ENCODE measurements around the gene IFNE. TPM values are rescaled to one million over a fixed set of nuclear protein-coding genes. Genes with fewer than 3 reads are reported as not detected.

IFNE gene
- total and polyA plus RNA-seq, 9 of the 15 experiments (the other 6 are each of a cell fraction or from before 2014, with no cell fraction given), result not detected

GRCh38 chr9:21522348-21522747, 40.2 kb upstream of the IFNE start:
- Histone ChIP-seq H2AFZ (ENCODE audit: low read depth, low read length) (no peak overlapping the region), H3K4me2 (ENCODE audit: insufficient read depth, low read length) (no peak overlapping the region), H3K27me3 (ENCODE audit: control insufficient read depth in 2 of 2, insufficient read depth in 2 of 2, low read length in 2 of 2) (no peaks in the 10 kb centered on the region), H3K79me2 (ENCODE audit: control insufficient read depth, insufficient read depth, low read length) (no peaks in the 10 kb centered on the region), H3K4me1 (replicated peaks in 1 of 2; ENCODE audit: control insufficient read depth in 2 of 2, insufficient read depth in 2 of 2, low read length in 2 of 2) (no peaks in the 10 kb centered on the region), H3K36me3 (ENCODE audit: control insufficient read depth, insufficient read depth, low read length) (no peaks in the 10 kb centered on the region), H3K9ac (ENCODE audit: insufficient read depth in 1 of 2, low read depth in 2 of 2, low read length in 2 of 2) (no peak overlapping the region), H3K9me1 (ENCODE audit: control insufficient read depth, insufficient read depth, low read length) (no peaks in the 10 kb centered on the region), H3K27ac (ENCODE audit: extremely low read depth, low read depth, low read length) (no peak overlapping the region), H3K4me3 (no peak overlapping the region), H4K20me1 (replicated peaks; ENCODE audit: control insufficient read depth, insufficient read depth, low read length) (no peaks in the 10 kb centered on the region), H3K9me3 (replicated peaks; ENCODE audit: control insufficient read depth, insufficient read depth, low read depth, low read length) (no peaks in the 10 kb centered on the region)
- intact Hi-C loops (cut with micrococcal nuclease), result no loop called here
- in situ Hi-C loops (cut with MboI), result no loop called here
- no peak for ATAC-seq
- no peak for DNase-seq (ENCODE audit: extremely low read depth in 1 of 4, low spot score in 3 of 4)
- ChIA-PET CTCF (ENCODE audit: low intra/inter-chr PET ratio) (no interaction called here), POLR2A (no interaction called here)
- FAIRE-seq, result no peak
- WGBS (ENCODE audit: insufficient coverage, low coverage, missing lambda C conversion rate), result no CpG with 5 or more reads among the region's 4 CpGs
- BruUV-seq (replicated peaks), result no TSS peak
- TF ChIP-seq ZNF699 (CRISPR knock-in tag; IDR thresholded peaks at IDR 0.05; ENCODE audit: insufficient replicate concordance), result no peak
- TF ChIP-seq FOS (IDR thresholded peaks at IDR 0.05; ENCODE audit: extremely low read depth, insufficient read length), result no peak
- TF ChIP-seq, protein P1, sequence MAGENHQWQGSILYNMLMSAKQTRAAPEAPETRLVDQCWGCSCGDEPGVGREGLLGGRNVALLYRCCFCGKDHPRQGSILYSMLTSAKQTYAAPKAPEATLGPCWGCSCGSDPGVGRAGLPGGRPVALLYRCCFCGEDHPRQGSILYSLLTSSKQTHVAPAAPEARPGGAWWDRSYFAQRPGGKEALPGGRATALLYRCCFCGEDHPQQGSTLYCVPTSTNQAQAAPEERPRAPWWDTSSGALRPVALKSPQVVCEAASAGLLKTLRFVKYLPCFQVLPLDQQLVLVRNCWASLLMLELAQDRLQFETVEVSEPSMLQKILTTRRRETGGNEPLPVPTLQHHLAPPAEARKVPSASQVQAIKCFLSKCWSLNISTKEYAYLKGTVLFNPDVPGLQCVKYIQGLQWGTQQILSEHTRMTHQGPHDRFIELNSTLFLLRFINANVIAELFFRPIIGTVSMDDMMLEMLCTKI (IDR thresholded peaks at IDR 0.05; ENCODE audit: partially characterized antibody), result no peak
- no peak for TF ChIP-seq ZNF398 (CRISPR knock-in tag; IDR thresholded peaks at IDR 0.05)
- TF ChIP-seq RBBP5 (IDR thresholded peaks at IDR 0.05; ENCODE audit: borderline replicate concordance, insufficient read depth, low read length, poor library complexity, severe bottlenecking), result no peak
- TF ChIP-seq, protein P2, sequence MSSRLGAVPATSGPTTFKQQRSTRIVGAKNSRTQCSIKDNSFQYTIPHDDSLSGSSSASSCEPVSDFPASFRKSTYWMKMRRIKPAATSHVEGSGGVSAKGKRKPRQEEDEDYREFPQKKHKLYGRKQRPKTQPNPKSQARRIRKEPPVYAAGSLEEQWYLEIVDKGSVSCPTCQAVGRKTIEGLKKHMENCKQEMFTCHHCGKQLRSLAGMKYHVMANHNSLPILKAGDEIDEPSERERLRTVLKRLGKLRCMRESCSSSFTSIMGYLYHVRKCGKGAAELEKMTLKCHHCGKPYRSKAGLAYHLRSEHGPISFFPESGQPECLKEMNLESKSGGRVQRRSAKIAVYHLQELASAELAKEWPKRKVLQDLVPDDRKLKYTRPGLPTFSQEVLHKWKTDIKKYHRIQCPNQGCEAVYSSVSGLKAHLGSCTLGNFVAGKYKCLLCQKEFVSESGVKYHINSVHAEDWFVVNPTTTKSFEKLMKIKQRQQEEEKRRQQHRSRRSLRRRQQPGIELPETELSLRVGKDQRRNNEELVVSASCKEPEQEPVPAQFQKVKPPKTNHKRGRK (tag; IDR thresholded peaks at IDR 0.05), result no peak
- TF ChIP-seq ZMIZ1 (IDR thresholded peaks at IDR 0.05; ENCODE audit: low read depth in 2 of 2, low read length in 2 of 2), result no peak
- TF ChIP-seq, protein P3, sequence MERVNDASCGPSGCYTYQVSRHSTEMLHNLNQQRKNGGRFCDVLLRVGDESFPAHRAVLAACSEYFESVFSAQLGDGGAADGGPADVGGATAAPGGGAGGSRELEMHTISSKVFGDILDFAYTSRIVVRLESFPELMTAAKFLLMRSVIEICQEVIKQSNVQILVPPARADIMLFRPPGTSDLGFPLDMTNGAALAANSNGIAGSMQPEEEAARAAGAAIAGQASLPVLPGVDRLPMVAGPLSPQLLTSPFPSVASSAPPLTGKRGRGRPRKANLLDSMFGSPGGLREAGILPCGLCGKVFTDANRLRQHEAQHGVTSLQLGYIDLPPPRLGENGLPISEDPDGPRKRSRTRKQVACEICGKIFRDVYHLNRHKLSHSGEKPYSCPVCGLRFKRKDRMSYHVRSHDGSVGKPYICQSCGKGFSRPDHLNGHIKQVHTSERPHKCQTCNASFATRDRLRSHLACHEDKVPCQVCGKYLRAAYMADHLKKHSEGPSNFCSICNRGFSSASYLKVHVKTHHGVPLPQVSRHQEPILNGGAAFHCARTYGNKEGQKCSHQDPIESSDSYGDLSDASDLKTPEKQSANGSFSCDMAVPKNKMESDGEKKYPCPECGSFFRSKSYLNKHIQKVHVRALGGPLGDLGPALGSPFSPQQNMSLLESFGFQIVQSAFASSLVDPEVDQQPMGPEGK (CRISPR knock-in tag; IDR thresholded peaks at IDR 0.05; ENCODE audit: borderline replicate concordance), result no peak
- TF ChIP-seq ELK3 (CRISPR knock-in tag; IDR thresholded peaks at IDR 0.05), result no peak

Data from K562 (cell line).